Vagina (tissue), 2 donors: ENCODE measurements around the gene PHACTR3.

ENCODE experiments used
- POLR2A ChIP-seq, 2 donors: fragments of 450-650 bp; IDR thresholded peaks; one replicate each; pipeline ENCODE4 v1.6.1; 2017; ENCODE audit warnings: antibody characterized with exemption in 2 of 2, mild to moderate bottlenecking in 2 of 2, moderate library complexity in 2 of 2
- TF ChIP-seq, protein P1 (sequence below), 3 experiments: fragments of 450-650 bp in 2 of 3; fragments of 200-600 bp in 1 of 3; sonication (generic) in 1 of 3; IDR thresholded peaks; one replicate each; pipeline ENCODE4 v1.5.1; 2017 to 2019; ENCODE audit warnings: antibody characterized with exemption in 3 of 3, mild to moderate bottlenecking in 2 of 3, moderate library complexity in 2 of 3

DNA sequence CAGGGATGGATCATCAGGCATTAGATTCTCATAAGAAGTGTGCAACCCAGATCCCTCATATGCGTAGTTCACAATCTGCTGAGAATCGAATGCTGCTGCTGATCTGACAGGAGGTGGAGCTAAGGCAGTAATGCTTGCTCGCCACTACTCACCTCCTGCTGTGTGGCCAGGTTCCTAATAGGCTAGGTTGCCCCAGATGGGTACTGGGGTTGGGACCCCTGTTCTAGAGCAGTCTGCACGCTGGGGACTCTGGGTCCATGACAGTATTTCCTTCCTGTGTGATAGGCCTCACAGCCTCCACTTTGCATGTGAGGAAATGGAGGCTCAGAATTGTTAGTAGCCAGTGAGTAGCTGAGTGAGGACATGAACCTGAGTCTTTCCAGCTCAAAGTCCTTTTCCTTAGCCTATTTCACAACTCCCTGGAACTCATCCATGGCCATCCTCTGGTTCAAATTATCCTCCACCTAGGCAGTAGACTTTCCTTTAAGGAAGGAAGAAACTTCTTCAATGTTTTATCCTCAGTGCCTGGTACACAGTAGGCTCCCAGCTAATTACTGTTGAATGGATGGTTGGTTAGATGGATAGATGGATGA lies 211.9 kb downstream of the PHACTR3 start:
- TF ChIP-seq, protein P1, sequence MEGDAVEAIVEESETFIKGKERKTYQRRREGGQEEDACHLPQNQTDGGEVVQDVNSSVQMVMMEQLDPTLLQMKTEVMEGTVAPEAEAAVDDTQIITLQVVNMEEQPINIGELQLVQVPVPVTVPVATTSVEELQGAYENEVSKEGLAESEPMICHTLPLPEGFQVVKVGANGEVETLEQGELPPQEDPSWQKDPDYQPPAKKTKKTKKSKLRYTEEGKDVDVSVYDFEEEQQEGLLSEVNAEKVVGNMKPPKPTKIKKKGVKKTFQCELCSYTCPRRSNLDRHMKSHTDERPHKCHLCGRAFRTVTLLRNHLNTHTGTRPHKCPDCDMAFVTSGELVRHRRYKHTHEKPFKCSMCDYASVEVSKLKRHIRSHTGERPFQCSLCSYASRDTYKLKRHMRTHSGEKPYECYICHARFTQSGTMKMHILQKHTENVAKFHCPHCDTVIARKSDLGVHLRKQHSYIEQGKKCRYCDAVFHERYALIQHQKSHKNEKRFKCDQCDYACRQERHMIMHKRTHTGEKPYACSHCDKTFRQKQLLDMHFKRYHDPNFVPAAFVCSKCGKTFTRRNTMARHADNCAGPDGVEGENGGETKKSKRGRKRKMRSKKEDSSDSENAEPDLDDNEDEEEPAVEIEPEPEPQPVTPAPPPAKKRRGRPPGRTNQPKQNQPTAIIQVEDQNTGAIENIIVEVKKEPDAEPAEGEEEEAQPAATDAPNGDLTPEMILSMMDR (IDR thresholded peaks at IDR 0.05): no peak
- no peak for TF ChIP-seq POLR2A (IDR thresholded peaks at IDR 0.05)
